Measurements from ENCODE around the gene MROH7.

MROH7 gene

DNA sequence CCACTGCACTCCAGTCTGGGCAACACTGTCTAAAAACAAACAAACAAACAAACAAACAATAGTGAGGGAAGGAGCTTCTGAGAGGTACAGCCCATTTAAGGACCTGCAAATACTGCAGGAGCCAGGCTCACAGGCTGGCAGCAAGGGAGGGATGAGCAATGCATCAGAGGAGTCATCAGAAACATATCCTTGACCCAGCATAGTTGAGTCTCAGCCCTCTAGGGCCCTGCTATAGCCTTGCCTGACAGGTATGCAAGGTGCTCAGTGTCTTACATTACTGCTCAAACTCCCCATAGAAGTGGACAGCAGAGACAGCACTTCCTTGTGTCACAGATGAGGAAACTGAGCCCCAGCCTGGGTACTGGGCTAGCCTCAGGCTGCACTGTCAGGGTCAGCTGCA is 66.8 kb downstream of the MROH7 start:
- no peak for DNase-seq (ENCODE audit: low spot score)
- TF ChIP-seq, protein P1, sequence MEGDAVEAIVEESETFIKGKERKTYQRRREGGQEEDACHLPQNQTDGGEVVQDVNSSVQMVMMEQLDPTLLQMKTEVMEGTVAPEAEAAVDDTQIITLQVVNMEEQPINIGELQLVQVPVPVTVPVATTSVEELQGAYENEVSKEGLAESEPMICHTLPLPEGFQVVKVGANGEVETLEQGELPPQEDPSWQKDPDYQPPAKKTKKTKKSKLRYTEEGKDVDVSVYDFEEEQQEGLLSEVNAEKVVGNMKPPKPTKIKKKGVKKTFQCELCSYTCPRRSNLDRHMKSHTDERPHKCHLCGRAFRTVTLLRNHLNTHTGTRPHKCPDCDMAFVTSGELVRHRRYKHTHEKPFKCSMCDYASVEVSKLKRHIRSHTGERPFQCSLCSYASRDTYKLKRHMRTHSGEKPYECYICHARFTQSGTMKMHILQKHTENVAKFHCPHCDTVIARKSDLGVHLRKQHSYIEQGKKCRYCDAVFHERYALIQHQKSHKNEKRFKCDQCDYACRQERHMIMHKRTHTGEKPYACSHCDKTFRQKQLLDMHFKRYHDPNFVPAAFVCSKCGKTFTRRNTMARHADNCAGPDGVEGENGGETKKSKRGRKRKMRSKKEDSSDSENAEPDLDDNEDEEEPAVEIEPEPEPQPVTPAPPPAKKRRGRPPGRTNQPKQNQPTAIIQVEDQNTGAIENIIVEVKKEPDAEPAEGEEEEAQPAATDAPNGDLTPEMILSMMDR (IDR thresholded peaks at IDR 0.05; ENCODE audit: borderline replicate concordance, control extremely low read depth, extremely low read depth, insufficient read depth, missing control alignments), result no peak
- in situ Hi-C loops (cut with MboI; ENCODE audit: low sequenced_read_pairs, unreplicated experiment), result no loop called here

DNA sequence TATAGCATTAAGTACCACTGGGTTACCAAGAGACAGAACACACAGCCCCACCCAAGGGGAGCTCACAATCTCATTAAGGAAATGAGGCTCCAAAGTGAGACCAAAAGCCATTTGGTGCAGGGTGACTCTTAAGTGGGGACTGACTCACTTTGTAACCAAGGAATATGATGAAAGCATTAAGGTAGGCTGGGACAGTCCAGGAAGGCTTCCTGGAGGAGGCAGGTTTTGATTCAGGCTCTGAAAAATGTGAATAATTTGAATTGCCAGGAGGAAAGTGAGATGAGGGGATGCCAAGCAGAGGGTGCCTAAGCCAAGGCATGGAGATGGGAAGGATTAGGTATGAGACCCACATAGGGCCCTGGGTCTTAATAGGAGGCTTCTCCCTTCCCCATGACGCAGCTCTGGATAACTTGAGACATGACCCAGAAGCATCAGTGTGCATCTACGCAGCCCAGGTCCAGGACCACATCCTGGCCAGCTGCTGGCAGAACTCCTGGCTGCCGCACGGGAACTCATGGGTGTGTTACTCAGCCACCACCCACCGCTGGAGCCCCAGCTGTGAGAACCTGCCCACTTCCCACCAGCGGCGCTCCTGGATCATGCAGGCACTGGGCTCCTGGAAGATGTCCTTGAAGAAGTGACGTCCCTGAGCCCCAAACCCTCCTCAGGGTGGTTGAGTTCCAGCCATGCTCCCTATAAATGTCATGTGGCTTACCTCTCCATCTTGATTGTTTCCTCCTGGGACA is 68.1 kb downstream of the MROH7 start:
- TF ChIP-seq, protein P1 (IDR thresholded peaks at IDR 0.05; ENCODE audit: borderline replicate concordance, control extremely low read depth, extremely low read depth, insufficient read depth, missing control alignments), result no peak
- in situ Hi-C loops (cut with MboI; ENCODE audit: low sequenced_read_pairs, unreplicated experiment), result no loop called here
- peak; percentile 3 for DNase-seq (ENCODE audit: low spot score)

DNA sequence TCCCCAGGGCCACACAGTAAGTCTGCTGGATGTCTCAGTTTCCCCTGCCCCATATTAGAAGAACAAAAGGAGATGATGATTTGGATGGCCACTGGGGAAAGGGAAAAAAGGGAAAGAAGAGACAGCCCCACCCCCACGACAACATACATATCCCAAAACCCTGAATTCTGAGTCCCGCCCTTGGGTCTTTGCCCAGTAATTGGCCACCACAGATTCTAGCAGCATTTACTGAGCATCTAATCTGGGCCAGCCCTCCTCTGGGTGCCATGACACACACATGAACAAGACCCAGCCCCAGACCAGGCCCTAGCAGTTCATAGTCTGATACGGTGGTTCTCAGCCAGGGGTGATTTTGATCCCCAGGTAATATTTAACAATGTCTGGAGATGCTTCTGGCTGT is 68.8 kb downstream of the MROH7 start:
- in situ Hi-C loops (cut with MboI; ENCODE audit: low sequenced_read_pairs, unreplicated experiment), result no loop called here
- TF ChIP-seq, protein P1 (IDR thresholded peaks at IDR 0.05; ENCODE audit: borderline replicate concordance, control extremely low read depth, extremely low read depth, insufficient read depth, missing control alignments), result no peak
- DNase-seq (ENCODE audit: low spot score), result peak; percentile 3

DNA sequence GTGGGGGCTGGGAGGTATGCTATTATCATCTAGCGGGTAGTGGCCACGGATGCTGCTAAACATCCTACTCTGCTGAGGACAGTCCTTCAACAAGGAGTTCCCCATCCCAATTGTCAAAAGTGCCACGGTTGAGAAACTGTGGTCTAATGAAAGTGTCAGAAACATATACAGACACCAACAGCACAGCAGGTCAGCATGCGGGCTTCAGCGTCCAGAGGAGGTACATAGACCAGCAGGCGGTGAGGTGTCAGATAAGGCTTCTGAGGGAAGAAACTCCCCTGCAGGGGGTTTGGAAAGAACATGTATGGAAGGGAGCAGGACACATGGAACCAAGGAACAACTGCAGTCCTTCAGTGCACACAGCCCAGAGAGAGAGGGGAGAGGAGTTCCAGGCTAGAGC is 69.3 kb downstream of the MROH7 start:
- TF ChIP-seq, protein P1 (IDR thresholded peaks at IDR 0.05; ENCODE audit: borderline replicate concordance, control extremely low read depth, extremely low read depth, insufficient read depth, missing control alignments), result no peak
- DNase-seq (ENCODE audit: low spot score), result peak; percentile 5
- in situ Hi-C loops (cut with MboI; ENCODE audit: low sequenced_read_pairs, unreplicated experiment), result no loop called here

DNA sequence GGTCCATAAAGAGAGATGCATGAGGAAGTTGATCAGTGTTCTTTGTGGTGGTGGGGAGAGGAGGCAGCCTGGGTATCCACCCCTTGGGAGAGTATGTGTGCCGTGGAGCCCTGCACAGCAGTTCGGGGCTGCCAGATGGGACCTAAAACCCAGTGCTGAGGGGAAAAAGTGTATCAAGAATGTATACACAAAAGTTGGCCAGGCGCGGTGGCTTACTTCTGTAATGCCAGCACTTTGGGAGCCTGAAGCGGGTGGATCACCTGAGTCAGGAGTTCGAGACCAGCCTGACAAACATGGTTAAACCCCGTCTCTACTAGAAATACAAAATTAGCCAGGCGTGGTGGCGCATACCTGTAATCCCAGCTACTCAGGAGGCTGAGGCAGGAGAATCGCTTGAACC is 70.0 kb downstream of the MROH7 start:
- no peak for DNase-seq (ENCODE audit: low spot score)
- TF ChIP-seq, protein P1 (IDR thresholded peaks at IDR 0.05; ENCODE audit: borderline replicate concordance, control extremely low read depth, extremely low read depth, insufficient read depth, missing control alignments), result no peak
- in situ Hi-C loops (cut with MboI; ENCODE audit: low sequenced_read_pairs, unreplicated experiment), result no loop called here

DNA sequence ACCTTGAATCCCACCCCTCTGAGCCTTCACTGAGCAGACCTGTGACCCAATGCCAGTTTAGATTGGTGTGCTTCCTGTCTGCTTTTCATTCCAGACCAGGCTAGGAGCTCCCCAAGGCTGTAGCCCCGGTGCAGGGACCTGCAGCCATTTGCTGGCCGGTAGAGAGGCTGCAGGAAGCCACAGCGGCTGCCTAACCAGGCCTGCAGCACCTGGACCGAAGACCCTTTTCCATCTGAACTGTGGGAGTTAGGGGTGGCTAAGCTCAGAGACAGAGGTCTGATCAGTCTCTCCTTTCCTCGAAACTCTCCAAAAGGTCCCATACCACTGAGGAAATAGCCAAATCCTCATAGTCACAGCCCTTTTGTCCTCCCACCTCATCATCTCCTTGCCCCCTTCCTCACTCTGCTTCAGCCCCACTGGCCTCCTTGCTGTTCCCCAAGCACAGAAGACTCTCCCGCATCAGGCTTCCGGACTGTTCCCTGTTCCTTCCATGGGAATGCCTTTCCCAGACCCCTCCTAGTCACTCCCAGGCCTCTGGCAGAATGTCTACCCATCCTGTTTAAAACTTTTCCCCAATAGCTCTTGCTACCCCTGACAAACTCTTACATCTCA is 73.4 kb downstream of the MROH7 start:
- TF ChIP-seq, protein P1 (IDR thresholded peaks at IDR 0.05; ENCODE audit: borderline replicate concordance, control extremely low read depth, extremely low read depth, insufficient read depth, missing control alignments), result no peak
- DNase-seq (ENCODE audit: low spot score), result no peak
- in situ Hi-C loops (cut with MboI; ENCODE audit: low sequenced_read_pairs, unreplicated experiment), result no loop called here
